SK-N-SH treated with all-trans-retinoic acid at 6 μM for 48 hours (cell line): Measurements from ENCODE around the gene RTN4RL2.
"Not testable (repeated sequence)": the region's sequence is repeated elsewhere in the genome, so short reads cannot be mapped to it uniquely, and the experiment has no call there.

Experiments
- ATAC-seq: fragments of 200-7000 bp; cut with Tn5 transposase; 3 replicates; pipeline ENCODE4 v1.9.1; 2020; ENCODE audit warnings: mild to moderate bottlenecking, moderate library complexity
- ARNTL ChIP-seq: fragments of 450-650 bp; formaldehyde crosslinking; IDR thresholded peaks from 2 replicates; pipeline ENCODE4 v1.5.0; 2020; ENCODE audit warnings: low read depth, mild to moderate bottlenecking, moderate library complexity, borderline replicate concordance
- BACH2 ChIP-seq: fragments of 250-450 bp; sonication (Bioruptor Pico); IDR thresholded peaks from 2 replicates; pipeline ENCODE4 v1.9.0; 2021; ENCODE audit warnings: mild to moderate bottlenecking, borderline replicate concordance
- CSDC2 ChIP-seq: fragments of 250-450 bp; sonication (Bioruptor Pico); IDR thresholded peaks from 2 replicates; pipeline ENCODE4 v1.5.0; 2020; ENCODE audit warnings: mild to moderate bottlenecking, moderate library complexity
- ESRRG ChIP-seq: fragments of 250-450 bp; sonication (Bioruptor Pico); IDR thresholded peaks from 2 replicates; pipeline ENCODE4 v1.6.1; 2021; ENCODE audit warnings: mild to moderate bottlenecking
- GLIS3 ChIP-seq: fragments of 250-450 bp; sonication (Bioruptor Pico); IDR thresholded peaks from 2 replicates; pipeline ENCODE4 v1.5.0; 2020; ENCODE audit warnings: mild to moderate bottlenecking, moderate library complexity
- ISL1 ChIP-seq: fragments of 250-450 bp; sonication (Bioruptor Pico); IDR thresholded peaks from 2 replicates; pipeline ENCODE4 v2.1.2; 2022; ENCODE audit warnings: mild to moderate bottlenecking, moderate library complexity
- OSR1 ChIP-seq: fragments of 250-450 bp; sonication (Bioruptor Pico); IDR thresholded peaks from 2 replicates; pipeline ENCODE4 v1.8.0; 2022; ENCODE audit warnings: moderate library complexity, mild to moderate bottlenecking, inconsistent platforms
- PPARA ChIP-seq: fragments of 250-450 bp; sonication (Bioruptor Pico); IDR thresholded peaks from 2 replicates; pipeline ENCODE4 v1.5.0; 2020; ENCODE audit warnings: mild to moderate bottlenecking, borderline replicate concordance
- RARB ChIP-seq: fragments of 250-450 bp; sonication (Bioruptor Pico); IDR thresholded peaks from 2 replicates; pipeline ENCODE4 v1.8.0; 2021; ENCODE audit warnings: mild to moderate bottlenecking, moderate library complexity
- SNAI2 ChIP-seq: fragments of 250-450 bp; sonication (Bioruptor Pico); IDR thresholded peaks from 2 replicates; pipeline ENCODE4 v1.5.0; 2020; ENCODE audit warnings: mild to moderate bottlenecking, moderate library complexity
- TCF4 ChIP-seq: fragments of 250-450 bp; sonication (Bioruptor Pico); IDR thresholded peaks from 2 replicates; pipeline ENCODE4 v1.8.0; 2021; ENCODE audit warnings: mild to moderate bottlenecking, moderate library complexity, borderline replicate concordance
- TOX ChIP-seq: fragments of 250-450 bp; sonication (Bioruptor Pico); IDR thresholded peaks from 2 replicates; pipeline ENCODE4 v1.8.0; 2021; ENCODE audit warnings: mild to moderate bottlenecking, moderate library complexity, borderline replicate concordance
- ZC3H10 ChIP-seq: fragments of 250-450 bp; sonication (Bioruptor Pico); IDR thresholded peaks from 2 replicates; pipeline ENCODE4 v1.5.1; 2021; ENCODE audit warnings: mild to moderate bottlenecking, moderate library complexity
- ZFP30 ChIP-seq: fragments of 450-650 bp; formaldehyde crosslinking; IDR thresholded peaks from 2 replicates; pipeline ENCODE4 v1.5.0; 2022; ENCODE audit warnings: mild to moderate bottlenecking, moderate library complexity
- ZNF565 ChIP-seq: fragments of 450-650 bp; formaldehyde crosslinking; conservative IDR thresholded peaks from 2 replicates; pipeline ENCODE4 v1.5.0; 2020; ENCODE audit warnings: low read depth, mild to moderate bottlenecking, moderate library complexity
- ZNF70 ChIP-seq: fragments of 450-650 bp; formaldehyde crosslinking; IDR thresholded peaks from 2 replicates; pipeline ENCODE4 v1.5.0; 2020; ENCODE audit warnings: mild to moderate bottlenecking, moderate library complexity
- ZNF8 ChIP-seq: fragments of 450-650 bp; formaldehyde crosslinking; IDR thresholded peaks from 2 replicates; pipeline ENCODE4 v1.5.0; 2020; ENCODE audit warnings: mild to moderate bottlenecking, moderate library complexity
- TF ChIP-seq, protein P1 (sequence below): fragments of 250-450 bp; sonication (Bioruptor Pico); IDR thresholded peaks from 2 replicates; pipeline ENCODE4 v1.8.0; 2021; ENCODE audit warnings: low read depth, mild to moderate bottlenecking, moderate library complexity, borderline replicate concordance
- TF ChIP-seq, protein P2 (sequence below): fragments of 250-450 bp; sonication (Bioruptor Pico); IDR thresholded peaks from 2 replicates; pipeline ENCODE4 v1.5.1; 2021; ENCODE audit warnings: mild to moderate bottlenecking, moderate library complexity
- TF ChIP-seq, protein P3 (sequence below): fragments of 250-450 bp; sonication (Bioruptor Pico); IDR thresholded peaks from 2 replicates; pipeline ENCODE4 v1.5.1; 2020; ENCODE audit warnings: low read depth, mild to moderate bottlenecking, moderate library complexity
- TF ChIP-seq, protein P4 (sequence below): fragments of 250-450 bp; sonication (Bioruptor Pico); IDR thresholded peaks from 2 replicates; pipeline ENCODE4 v1.5.0; 2020; ENCODE audit warnings: mild to moderate bottlenecking, moderate library complexity
- TF ChIP-seq, protein P5 (sequence below): fragments of 250-450 bp; sonication (Bioruptor Pico); IDR thresholded peaks from 2 replicates; pipeline ENCODE4 v1.8.0; 2020; ENCODE audit warnings: mild to moderate bottlenecking, moderate library complexity, borderline replicate concordance

RTN4RL2 gene

DNA sequence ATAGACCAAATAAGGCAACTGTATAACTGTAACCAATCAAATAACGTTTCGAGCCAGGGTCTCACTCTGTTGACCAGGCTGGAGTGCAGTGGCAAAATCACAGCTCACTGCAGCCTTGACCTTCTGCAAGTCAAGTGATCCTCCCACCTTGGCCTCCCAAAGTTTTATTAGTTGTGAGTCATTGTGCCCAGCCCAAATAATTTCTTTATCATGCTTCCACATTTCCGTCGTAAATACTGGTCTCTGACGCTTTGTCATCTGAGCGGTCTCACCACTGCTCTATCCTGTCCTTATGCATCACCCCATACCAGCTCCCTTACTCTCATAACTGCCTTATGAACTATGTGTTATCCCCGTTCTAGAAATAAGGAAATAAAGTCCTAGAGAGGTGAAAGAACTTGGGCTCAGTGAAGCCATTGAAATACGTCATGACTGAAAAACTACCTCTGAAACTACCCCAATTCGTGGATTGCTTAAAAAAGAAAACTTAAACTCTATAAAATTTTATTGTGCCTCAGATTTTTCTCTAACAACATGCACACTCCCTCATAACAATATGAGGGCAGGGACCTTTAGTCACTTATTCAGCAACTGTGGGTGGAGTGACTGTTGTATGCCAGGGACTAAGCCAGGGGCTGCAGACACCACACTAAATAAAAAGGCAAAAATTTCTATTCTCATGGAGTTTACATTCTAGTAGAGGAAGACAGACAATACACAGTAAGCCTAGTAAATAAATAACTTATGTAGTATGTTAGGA, 15.8 kb upstream of the RTN4RL2 start:
- no peak for TF ChIP-seq ZNF8 (CRISPR knock-in tag)
- no peak for TF ChIP-seq GLIS3 (CRISPR knock-in tag)
- TF ChIP-seq ZNF70 (CRISPR knock-in tag), result no peak
- TF ChIP-seq, protein P1, sequence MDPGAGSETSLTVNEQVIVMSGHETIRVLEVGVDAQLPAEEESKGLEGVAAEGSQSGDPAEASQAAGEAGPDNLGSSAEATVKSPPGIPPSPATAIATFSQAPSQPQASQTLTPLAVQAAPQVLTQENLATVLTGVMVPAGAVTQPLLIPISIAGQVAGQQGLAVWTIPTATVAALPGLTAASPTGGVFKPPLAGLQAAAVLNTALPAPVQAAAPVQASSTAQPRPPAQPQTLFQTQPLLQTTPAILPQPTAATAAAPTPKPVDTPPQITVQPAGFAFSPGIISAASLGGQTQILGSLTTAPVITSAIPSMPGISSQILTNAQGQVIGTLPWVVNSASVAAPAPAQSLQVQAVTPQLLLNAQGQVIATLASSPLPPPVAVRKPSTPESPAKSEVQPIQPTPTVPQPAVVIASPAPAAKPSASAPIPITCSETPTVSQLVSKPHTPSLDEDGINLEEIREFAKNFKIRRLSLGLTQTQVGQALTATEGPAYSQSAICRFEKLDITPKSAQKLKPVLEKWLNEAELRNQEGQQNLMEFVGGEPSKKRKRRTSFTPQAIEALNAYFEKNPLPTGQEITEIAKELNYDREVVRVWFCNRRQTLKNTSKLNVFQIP (CRISPR knock-in tag), result no peak
- TF ChIP-seq, protein P2, sequence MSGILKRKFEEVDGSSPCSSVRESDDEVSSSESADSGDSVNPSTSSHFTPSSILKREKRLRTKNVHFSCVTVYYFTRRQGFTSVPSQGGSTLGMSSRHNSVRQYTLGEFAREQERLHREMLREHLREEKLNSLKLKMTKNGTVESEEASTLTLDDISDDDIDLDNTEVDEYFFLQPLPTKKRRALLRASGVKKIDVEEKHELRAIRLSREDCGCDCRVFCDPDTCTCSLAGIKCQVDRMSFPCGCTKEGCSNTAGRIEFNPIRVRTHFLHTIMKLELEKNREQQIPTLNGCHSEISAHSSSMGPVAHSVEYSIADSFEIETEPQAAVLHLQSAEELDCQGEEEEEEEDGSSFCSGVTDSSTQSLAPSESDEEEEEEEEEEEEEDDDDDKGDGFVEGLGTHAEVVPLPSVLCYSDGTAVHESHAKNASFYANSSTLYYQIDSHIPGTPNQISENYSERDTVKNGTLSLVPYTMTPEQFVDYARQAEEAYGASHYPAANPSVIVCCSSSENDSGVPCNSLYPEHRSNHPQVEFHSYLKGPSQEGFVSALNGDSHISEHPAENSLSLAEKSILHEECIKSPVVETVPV (CRISPR knock-in tag), result no peak
- TF ChIP-seq, protein P3, sequence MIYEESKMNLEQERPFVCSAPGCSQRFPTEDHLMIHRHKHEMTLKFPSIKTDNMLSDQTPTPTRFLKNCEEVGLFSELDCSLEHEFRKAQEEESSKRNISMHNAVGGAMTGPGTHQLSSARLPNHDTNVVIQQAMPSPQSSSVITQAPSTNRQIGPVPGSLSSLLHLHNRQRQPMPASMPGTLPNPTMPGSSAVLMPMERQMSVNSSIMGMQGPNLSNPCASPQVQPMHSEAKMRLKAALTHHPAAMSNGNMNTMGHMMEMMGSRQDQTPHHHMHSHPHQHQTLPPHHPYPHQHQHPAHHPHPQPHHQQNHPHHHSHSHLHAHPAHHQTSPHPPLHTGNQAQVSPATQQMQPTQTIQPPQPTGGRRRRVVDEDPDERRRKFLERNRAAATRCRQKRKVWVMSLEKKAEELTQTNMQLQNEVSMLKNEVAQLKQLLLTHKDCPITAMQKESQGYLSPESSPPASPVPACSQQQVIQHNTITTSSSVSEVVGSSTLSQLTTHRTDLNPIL (CRISPR knock-in tag), result no peak
- TF ChIP-seq ZC3H10 (CRISPR knock-in tag), result no peak
- no peak for TF ChIP-seq OSR1 (CRISPR knock-in tag)
- TF ChIP-seq, protein P4, sequence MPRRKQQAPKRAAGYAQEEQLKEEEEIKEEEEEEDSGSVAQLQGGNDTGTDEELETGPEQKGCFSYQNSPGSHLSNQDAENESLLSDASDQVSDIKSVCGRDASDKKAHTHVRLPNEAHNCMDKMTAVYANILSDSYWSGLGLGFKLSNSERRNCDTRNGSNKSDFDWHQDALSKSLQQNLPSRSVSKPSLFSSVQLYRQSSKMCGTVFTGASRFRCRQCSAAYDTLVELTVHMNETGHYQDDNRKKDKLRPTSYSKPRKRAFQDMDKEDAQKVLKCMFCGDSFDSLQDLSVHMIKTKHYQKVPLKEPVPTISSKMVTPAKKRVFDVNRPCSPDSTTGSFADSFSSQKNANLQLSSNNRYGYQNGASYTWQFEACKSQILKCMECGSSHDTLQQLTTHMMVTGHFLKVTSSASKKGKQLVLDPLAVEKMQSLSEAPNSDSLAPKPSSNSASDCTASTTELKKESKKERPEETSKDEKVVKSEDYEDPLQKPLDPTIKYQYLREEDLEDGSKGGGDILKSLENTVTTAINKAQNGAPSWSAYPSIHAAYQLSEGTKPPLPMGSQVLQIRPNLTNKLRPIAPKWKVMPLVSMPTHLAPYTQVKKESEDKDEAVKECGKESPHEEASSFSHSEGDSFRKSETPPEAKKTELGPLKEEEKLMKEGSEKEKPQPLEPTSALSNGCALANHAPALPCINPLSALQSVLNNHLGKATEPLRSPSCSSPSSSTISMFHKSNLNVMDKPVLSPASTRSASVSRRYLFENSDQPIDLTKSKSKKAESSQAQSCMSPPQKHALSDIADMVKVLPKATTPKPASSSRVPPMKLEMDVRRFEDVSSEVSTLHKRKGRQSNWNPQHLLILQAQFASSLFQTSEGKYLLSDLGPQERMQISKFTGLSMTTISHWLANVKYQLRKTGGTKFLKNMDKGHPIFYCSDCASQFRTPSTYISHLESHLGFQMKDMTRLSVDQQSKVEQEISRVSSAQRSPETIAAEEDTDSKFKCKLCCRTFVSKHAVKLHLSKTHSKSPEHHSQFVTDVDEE (CRISPR knock-in tag), result no peak
- TF ChIP-seq ARNTL (CRISPR knock-in tag), result no peak
- TF ChIP-seq ESRRG (CRISPR knock-in tag), result no peak
- TF ChIP-seq ISL1 (CRISPR knock-in tag), result no peak
- TF ChIP-seq CSDC2 (CRISPR knock-in tag), result no peak
- no peak for TF ChIP-seq RARB
- TF ChIP-seq ZFP30 (CRISPR knock-in tag), result no peak
- no peak for TF ChIP-seq PPARA
- no peak for TF ChIP-seq TOX (CRISPR knock-in tag)
- TF ChIP-seq SNAI2, result no peak
- TF ChIP-seq ZNF565 (CRISPR knock-in tag), result no peak
- TF ChIP-seq, all 23 proteins: peak for 0
- no peak for ATAC-seq

DNA sequence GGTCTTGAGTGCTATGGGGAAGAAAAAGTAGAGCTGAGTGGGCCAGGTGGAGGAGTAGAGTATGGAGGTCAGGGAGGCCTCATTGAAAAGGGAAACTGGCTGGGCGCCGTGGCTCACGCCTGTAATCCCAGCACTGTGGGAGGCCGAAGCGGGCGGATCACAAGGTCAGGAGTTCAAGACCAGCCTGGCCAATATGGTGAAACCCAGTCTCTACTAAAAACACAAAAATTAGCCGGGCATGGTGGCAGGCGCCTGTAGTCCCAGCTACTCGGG, 15.3 kb upstream of the RTN4RL2 start:
- ATAC-seq, result not testable (repeated sequence)

DNA sequence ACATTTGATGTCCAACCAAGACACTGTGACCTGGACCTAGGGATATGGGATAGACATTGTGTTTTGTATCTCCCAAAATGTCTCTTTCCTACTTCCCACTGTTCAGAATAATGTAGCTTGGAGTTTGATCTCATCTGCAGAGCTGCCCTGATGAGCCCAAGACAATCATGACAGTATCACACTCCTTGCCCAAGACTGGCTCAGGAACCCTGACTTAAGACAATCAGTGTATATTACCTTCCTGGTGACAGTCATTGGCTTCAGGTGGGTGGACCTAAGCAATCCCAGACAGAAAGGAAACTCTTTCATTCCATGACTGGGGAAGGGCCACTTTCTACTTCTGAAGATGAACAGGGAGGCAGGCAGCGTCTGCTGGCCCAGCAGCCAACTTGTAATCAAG, 14.3 kb upstream of the RTN4RL2 start:
- no peak for ATAC-seq
- TF ChIP-seq ZNF70 (CRISPR knock-in tag) (no peak), SNAI2 (no peak), TOX (CRISPR knock-in tag) (no peak), ZNF565 (CRISPR knock-in tag) (no peak), TCF4 (no peak), ISL1 (CRISPR knock-in tag) (no peak), ZC3H10 (CRISPR knock-in tag) (no peak), CSDC2 (CRISPR knock-in tag) (no peak), BACH2 (no peak), ESRRG (CRISPR knock-in tag) (no peak)
- TF ChIP-seq, protein P4 (CRISPR knock-in tag), result no peak
- TF ChIP-seq, protein P5, sequence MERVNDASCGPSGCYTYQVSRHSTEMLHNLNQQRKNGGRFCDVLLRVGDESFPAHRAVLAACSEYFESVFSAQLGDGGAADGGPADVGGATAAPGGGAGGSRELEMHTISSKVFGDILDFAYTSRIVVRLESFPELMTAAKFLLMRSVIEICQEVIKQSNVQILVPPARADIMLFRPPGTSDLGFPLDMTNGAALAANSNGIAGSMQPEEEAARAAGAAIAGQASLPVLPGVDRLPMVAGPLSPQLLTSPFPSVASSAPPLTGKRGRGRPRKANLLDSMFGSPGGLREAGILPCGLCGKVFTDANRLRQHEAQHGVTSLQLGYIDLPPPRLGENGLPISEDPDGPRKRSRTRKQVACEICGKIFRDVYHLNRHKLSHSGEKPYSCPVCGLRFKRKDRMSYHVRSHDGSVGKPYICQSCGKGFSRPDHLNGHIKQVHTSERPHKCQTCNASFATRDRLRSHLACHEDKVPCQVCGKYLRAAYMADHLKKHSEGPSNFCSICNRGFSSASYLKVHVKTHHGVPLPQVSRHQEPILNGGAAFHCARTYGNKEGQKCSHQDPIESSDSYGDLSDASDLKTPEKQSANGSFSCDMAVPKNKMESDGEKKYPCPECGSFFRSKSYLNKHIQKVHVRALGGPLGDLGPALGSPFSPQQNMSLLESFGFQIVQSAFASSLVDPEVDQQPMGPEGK (CRISPR knock-in tag), result no peak
- TF ChIP-seq, protein P3 (CRISPR knock-in tag), result no peak
- TF ChIP-seq, protein P2 (CRISPR knock-in tag), result no peak
- TF ChIP-seq, all 23 proteins: peak for 0
